ENCODE data around the gene KRT82.

GRCh38 chr12:52344111-52344510, 62.0 kb downstream of the KRT82 start:
- TF ChIP-seq CTCF (IDR thresholded peaks at IDR 0.05) = no peak
- TF ChIP-seq POLR2A (IDR thresholded peaks at IDR 0.05) = no peak
